Activated CD4-positive, CD25-positive, alpha-beta regulatory T cell (primary cell): ENCODE measurements around the gene EXOC1.

Experiments
- DNase-seq, 4 experiments: peaks; one replicate each; lab custom pipeline; 2025; lab: John Stamatoyannopoulos, UW

Gene EXOC1

DNA sequence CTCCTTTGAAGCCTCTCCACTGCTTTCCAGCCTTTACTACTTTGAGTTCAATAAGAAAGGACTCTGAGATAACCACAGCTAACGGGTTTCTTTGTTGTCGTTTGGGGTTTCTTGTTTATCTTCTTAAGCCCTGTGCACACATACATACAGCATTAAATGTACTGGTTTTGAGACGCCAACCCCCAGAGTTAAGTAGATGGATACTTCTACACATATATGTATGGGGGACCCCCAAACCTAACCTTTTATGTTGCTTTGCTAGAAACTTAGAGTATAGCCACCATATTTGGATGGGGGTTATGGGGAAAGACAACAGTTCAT lies 96.0 kb downstream of the EXOC1 start:
- DNase-seq = no peak

DNA sequence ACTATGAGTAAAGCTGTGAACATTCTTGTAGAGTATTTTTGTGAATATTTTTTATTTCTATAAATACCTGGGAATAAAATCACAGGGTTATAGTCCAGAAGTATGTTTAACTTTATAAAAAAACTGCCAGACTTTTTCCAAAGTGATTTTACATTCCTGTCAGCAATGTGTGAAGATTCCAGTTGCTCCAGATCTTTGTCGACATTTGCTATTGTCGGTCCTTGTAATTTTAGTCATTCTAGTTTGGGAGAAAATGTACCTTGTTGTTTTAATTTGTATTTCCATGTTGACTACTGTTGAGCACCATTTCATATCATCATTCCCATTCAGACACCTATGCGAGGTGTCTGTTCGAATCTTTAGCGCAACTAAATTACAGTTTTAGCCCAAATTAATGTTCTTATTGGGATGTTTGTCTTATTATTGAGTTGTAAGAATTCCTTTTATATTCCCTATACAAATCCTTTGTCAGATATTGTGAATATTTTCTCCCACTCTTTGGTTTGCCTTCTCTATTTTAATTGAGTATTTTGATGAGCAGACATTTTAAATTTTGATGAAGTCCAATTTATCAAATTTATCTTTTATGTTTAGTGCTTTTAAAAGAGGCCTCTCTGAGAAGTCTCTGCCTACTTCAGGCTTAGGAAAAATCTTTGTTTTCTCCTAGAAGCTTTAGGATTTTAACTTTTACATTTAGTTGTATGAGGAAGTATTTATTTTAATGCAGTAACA lies 97.9 kb downstream of the EXOC1 start:
- no peak for DNase-seq
